ENCODE results near the gene KIF3C.
"Not testable (repeated sequence)": the region's sequence is repeated elsewhere in the genome, so short reads cannot be mapped to it uniquely, and the experiment has no call there.

Gene KIF3C

GRCh38 chr2:25958611-25959010 is 23.7 kb downstream of the KIF3C start:
- not testable (repeated sequence) for H3K4me3 Mint-ChIP-seq

GRCh38 chr2:25957743-25958142 is 24.6 kb downstream of the KIF3C start:
- H3K4me1 Mint-ChIP-seq (ENCODE audit: low read depth): peaks cover 13% of the 10 kb centered on the region
- no peak for DNase-seq
- H3K9me3 Mint-ChIP-seq: no peaks in the 10 kb centered on the region
- H3K4me3 Mint-ChIP-seq: no peak overlapping the region
- H3K27ac Mint-ChIP-seq: no peak overlapping the region
- no peaks in the 10 kb centered on the region for H3K27me3 Mint-ChIP-seq
- no peaks in the 10 kb centered on the region for H3K36me3 Mint-ChIP-seq (ENCODE audit: low read depth)

More at GRCh38 chr2:25958611-25959010, 23.7 kb downstream of the KIF3C start:
- peaks cover 13% of the 10 kb centered on the region for H3K4me1 Mint-ChIP-seq (ENCODE audit: low read depth)
- H3K9me3 Mint-ChIP-seq; H3K27ac Mint-ChIP-seq; DNase-seq; H3K36me3 Mint-ChIP-seq (ENCODE audit: low read depth); H3K27me3 Mint-ChIP-seq: not testable (repeated sequence)

GRCh38 chr2:25955869-25956535 is 26.3 kb downstream of the KIF3C start:
- H3K27ac Mint-ChIP-seq: no peak overlapping the region
- H3K36me3 Mint-ChIP-seq (ENCODE audit: low read depth): no peaks in the 10 kb centered on the region
- peaks cover 3% of the 10 kb centered on the region for H3K4me1 Mint-ChIP-seq (ENCODE audit: low read depth)
- no peaks in the 10 kb centered on the region for H3K27me3 Mint-ChIP-seq
- no peaks in the 10 kb centered on the region for H3K9me3 Mint-ChIP-seq
- H3K4me3 Mint-ChIP-seq: no peak overlapping the region
- no peak for DNase-seq

- Mint-ChIP-seq H3K9me3 (no peaks in the 10 kb centered on the region), H3K4me3 (no peak overlapping the region)
Measured at GRCh38 chr2:25955036-25955435, 27.3 kb downstream of the KIF3C start.

GRCh38 chr2:25954199-25954752 is 28.0 kb downstream of the KIF3C start:
- Mint-ChIP-seq H3K27me3 (no peaks in the 10 kb centered on the region), H3K27ac (no peak overlapping the region), H3K36me3 (ENCODE audit: low read depth) (no peaks in the 10 kb centered on the region), H3K9me3 (no peaks in the 10 kb centered on the region), H3K4me1 (ENCODE audit: low read depth) (no peaks in the 10 kb centered on the region), H3K4me3 (no peak overlapping the region)
- DNase-seq: no peak

More at GRCh38 chr2:25955036-25955435, 27.3 kb downstream of the KIF3C start:
- no peak for DNase-seq
- Mint-ChIP-seq H3K27ac (no peak overlapping the region), H3K27me3 (no peaks in the 10 kb centered on the region), H3K36me3 (ENCODE audit: low read depth) (no peaks in the 10 kb centered on the region), H3K4me1 (ENCODE audit: low read depth) (no peaks in the 10 kb centered on the region)

GRCh38 chr2:25951071-25951547 is 31.2 kb downstream of the KIF3C start:
- DNase-seq: peak; percentile 80
- H3K4me3 Mint-ChIP-seq: no peak overlapping the region
- H3K4me1 Mint-ChIP-seq (ENCODE audit: low read depth): no peaks in the 10 kb centered on the region
- H3K36me3 Mint-ChIP-seq (ENCODE audit: low read depth): no peaks in the 10 kb centered on the region
- no peaks in the 10 kb centered on the region for H3K9me3 Mint-ChIP-seq
- H3K27me3 Mint-ChIP-seq: no peaks in the 10 kb centered on the region
- H3K27ac Mint-ChIP-seq: no peak overlapping the region

- Mint-ChIP-seq H3K4me3 (no peak overlapping the region), H3K27me3 (no peaks in the 10 kb centered on the region), H3K9me3 (no peaks in the 10 kb centered on the region), H3K27ac (peak overlapping the region; percentile 72), H3K4me1 (ENCODE audit: low read depth) (no peaks in the 10 kb centered on the region), H3K36me3 (ENCODE audit: low read depth) (no peaks in the 10 kb centered on the region)
- DNase-seq: no peak
Measured at GRCh38 chr2:25948437-25948836, 33.9 kb downstream of the KIF3C start.

- Mint-ChIP-seq H3K27me3 (no peaks in the 10 kb centered on the region), H3K4me1 (ENCODE audit: low read depth) (no peaks in the 10 kb centered on the region), H3K9me3 (no peaks in the 10 kb centered on the region), H3K4me3 (no peak overlapping the region), H3K27ac (no peak overlapping the region), H3K36me3 (ENCODE audit: low read depth) (no peaks in the 10 kb centered on the region)
- DNase-seq: no peak
Measured at GRCh38 chr2:25941042-25941441, 41.3 kb downstream of the KIF3C start.

GRCh38 chr2:25939257-25939668 is 43.0 kb downstream of the KIF3C start:
- no peaks in the 10 kb centered on the region for H3K4me1 Mint-ChIP-seq (ENCODE audit: low read depth)
- no peaks in the 10 kb centered on the region for H3K9me3 Mint-ChIP-seq
- DNase-seq: no peak
- H3K27ac Mint-ChIP-seq: no peak overlapping the region
- H3K4me3 Mint-ChIP-seq: no peak overlapping the region
- H3K27me3 Mint-ChIP-seq: no peaks in the 10 kb centered on the region
- no peaks in the 10 kb centered on the region for H3K36me3 Mint-ChIP-seq (ENCODE audit: low read depth)

GRCh38 chr2:25938345-25938744 is 44.0 kb downstream of the KIF3C start:
- H3K4me1 Mint-ChIP-seq (ENCODE audit: low read depth): no peaks in the 10 kb centered on the region
- no peak overlapping the region for H3K27ac Mint-ChIP-seq
- no peaks in the 10 kb centered on the region for H3K27me3 Mint-ChIP-seq
- H3K9me3 Mint-ChIP-seq: no peaks in the 10 kb centered on the region
- DNase-seq: no peak
- no peaks in the 10 kb centered on the region for H3K36me3 Mint-ChIP-seq (ENCODE audit: low read depth)
- no peak overlapping the region for H3K4me3 Mint-ChIP-seq

GRCh38 chr2:25936889-25937545 is 45.3 kb downstream of the KIF3C start:
- H3K36me3 Mint-ChIP-seq (ENCODE audit: low read depth): no peaks in the 10 kb centered on the region
- H3K27me3 Mint-ChIP-seq: no peaks in the 10 kb centered on the region
- no peak for DNase-seq
- H3K27ac Mint-ChIP-seq: no peak overlapping the region
- peaks cover 2% of the 10 kb centered on the region for H3K4me1 Mint-ChIP-seq (ENCODE audit: low read depth)
- no peak overlapping the region for H3K4me3 Mint-ChIP-seq
- H3K9me3 Mint-ChIP-seq: no peaks in the 10 kb centered on the region

- no peak overlapping the region for H3K27ac Mint-ChIP-seq
- H3K4me1 Mint-ChIP-seq (ENCODE audit: low read depth): peaks cover 2% of the 10 kb centered on the region
- H3K9me3 Mint-ChIP-seq: no peaks in the 10 kb centered on the region
- H3K27me3 Mint-ChIP-seq: no peaks in the 10 kb centered on the region
- no peak for DNase-seq
- no peak overlapping the region for H3K4me3 Mint-ChIP-seq
- no peaks in the 10 kb centered on the region for H3K36me3 Mint-ChIP-seq (ENCODE audit: low read depth)
Measured at GRCh38 chr2:25933622-25934021, 48.7 kb downstream of the KIF3C start.

GRCh38 chr2:25929789-25930473 is 52.4 kb downstream of the KIF3C start:
- Mint-ChIP-seq H3K9me3 (no peaks in the 10 kb centered on the region), H3K4me3 (no peak overlapping the region), H3K27ac (no peak overlapping the region), H3K27me3 (no peaks in the 10 kb centered on the region), H3K4me1 (ENCODE audit: low read depth) (peaks cover 9% of the 10 kb centered on the region), H3K36me3 (ENCODE audit: low read depth) (no peaks in the 10 kb centered on the region)
- no peak for DNase-seq

GRCh38 chr2:25928668-25929067 is 53.6 kb downstream of the KIF3C start:
- Mint-ChIP-seq H3K4me3 (no peak overlapping the region), H3K36me3 (ENCODE audit: low read depth) (no peaks in the 10 kb centered on the region), H3K27me3 (no peaks in the 10 kb centered on the region), H3K9me3 (no peaks in the 10 kb centered on the region), H3K4me1 (ENCODE audit: low read depth) (peaks cover 9% of the 10 kb centered on the region), H3K27ac (no peak overlapping the region)
- DNase-seq: no peak
